GM10266 (cell line): Measurements from ENCODE around the gene METAP2.
"Not testable (repeated sequence)": the region's sequence is repeated elsewhere in the genome, so short reads cannot be mapped to it uniquely, and the experiment has no call there.

Source experiments
- DNase-seq: peaks from one replicate; pipeline ENCODE4 v3.0.0; 2012; ENCODE audit errors: extremely low spot score
- TF ChIP-seq, protein P1 (sequence below): IDR thresholded peaks from 2 replicates; pipeline ENCODE4 v1.5.1; 2012; ENCODE audit warnings: mild to moderate bottlenecking, low read depth; ENCODE audit not compliant: control insufficient read depth, insufficient read depth; ENCODE audit errors: missing control alignments

The METAP2 gene

DNA sequence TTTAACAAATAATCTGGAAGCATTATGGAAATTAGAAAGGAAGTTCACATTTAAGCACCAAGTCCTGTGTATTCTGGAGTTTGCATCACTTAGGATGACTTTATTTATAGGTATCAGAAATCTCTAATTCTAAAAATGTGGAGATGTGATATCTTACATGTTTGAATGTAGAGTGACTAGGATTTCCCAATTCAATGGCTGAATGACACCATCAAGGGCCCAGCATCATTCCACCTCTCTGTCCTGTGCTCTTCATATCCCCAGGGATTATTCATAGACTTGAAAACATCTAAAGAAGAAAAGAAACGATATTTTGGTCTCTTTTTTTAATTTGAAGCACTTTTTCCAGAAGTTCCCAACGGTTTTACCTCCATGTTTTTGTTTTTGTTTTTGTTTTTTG is 15.2 kb upstream of the METAP2 start:
- no peak for DNase-seq
- TF ChIP-seq, protein P1, sequence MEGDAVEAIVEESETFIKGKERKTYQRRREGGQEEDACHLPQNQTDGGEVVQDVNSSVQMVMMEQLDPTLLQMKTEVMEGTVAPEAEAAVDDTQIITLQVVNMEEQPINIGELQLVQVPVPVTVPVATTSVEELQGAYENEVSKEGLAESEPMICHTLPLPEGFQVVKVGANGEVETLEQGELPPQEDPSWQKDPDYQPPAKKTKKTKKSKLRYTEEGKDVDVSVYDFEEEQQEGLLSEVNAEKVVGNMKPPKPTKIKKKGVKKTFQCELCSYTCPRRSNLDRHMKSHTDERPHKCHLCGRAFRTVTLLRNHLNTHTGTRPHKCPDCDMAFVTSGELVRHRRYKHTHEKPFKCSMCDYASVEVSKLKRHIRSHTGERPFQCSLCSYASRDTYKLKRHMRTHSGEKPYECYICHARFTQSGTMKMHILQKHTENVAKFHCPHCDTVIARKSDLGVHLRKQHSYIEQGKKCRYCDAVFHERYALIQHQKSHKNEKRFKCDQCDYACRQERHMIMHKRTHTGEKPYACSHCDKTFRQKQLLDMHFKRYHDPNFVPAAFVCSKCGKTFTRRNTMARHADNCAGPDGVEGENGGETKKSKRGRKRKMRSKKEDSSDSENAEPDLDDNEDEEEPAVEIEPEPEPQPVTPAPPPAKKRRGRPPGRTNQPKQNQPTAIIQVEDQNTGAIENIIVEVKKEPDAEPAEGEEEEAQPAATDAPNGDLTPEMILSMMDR: no peak

DNA sequence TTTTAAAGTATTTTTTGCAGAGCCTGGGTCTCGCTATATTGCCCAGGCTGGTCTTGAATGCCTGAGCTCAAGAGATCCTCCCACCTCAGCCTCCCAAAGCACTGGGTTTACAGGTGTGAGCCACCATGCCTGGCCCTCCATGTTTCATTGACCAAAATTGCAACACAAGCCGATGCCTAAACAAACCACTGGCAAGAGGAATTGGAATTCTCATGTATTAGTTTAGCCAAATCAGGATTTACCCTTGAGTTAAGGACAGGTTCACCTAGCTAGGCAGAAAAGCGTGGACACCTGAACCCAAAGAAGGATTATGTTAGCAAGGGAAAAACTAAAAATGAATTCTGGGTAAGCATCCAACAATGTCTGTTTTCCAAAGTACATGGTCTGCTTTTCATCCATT is 14.6 kb upstream of the METAP2 start:
- DNase-seq: no peak
- TF ChIP-seq, protein P1: no peak

DNA sequence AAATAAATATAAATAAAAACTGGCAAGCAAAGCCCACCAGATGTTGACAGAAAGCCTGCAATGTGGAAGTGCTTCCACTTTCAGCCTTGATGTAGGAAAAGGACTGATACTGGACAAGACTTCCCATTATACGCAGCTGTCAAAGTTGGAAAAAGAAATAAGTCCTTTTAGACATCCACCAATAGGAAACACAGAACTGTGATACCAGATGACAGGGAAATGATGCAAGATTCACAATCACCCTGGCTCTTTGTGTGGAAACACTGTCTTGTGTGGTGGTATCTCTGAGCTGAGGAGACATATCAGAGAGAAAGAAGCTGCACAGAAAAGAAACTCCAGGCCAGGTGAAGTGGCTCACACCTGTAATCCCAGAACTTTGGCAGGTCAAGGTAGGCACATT is 13.8 kb upstream of the METAP2 start:
- TF ChIP-seq, protein P1: no peak

DNA sequence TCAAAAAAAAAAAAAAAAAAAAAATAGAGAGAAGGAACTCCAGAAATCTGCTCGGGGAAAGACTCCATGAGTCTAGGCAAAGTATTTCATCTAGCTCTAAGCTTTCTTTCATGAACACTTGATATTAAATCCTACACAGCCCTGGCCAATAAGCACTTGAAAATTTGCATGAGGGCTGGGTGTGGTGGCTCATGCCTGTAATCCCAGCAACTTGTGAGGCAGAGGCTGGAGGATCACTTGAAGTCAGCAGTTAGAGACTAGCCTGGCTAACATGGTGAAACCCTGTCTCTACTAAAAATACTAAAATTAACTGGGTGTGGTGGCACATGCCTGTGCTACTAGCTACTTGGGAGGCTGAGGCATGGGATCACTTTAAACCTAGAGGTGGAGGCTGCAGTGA is 13.1 kb upstream of the METAP2 start:
- DNase-seq: no peak
- TF ChIP-seq, protein P1: no peak

More for the DNA sequence above, 13.8 kb upstream of the METAP2 start:
- DNase-seq: no peak

DNA sequence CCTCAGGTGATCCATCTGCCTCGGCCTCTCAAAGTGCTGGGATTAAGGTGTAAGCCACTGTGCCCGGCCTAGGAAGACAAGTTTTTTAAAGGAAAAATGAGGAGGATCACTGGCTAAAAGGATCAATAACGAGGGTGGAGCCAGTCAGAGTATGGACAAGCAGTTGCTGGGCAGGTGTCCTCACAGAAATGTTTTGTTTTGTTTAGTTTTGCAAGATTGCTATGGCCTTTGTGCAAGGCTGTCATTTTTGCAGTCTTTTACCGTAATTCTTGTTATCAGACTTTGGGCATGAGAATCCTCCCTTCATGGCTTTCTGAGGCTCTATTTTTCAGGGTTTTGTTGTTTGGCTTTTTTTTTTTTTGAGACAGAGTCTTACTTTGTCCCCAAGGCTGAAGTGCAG is 11.9 kb upstream of the METAP2 start:
- DNase-seq: no peak

DNA sequence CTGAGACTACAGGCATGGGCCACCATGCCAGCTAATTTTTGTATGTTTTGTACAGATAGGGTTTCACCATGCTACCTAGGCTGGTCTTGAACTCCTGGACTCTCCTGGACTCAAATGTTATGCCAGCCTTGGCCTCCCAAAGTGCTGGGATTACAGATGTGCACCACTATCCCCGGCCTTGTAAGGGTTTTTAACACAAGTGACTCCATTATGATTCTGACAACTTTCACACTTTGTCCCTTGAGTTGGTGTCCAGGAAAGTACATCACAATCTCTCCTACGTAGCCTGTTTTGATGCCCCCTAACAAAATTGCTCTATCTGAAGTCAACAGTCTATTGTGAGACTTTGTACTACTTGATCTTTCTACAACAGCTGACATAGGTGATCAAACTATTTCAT is 11.4 kb upstream of the METAP2 start:
- no peak for DNase-seq
- TF ChIP-seq, protein P1: no peak

More for the DNA sequence above, 11.9 kb upstream of the METAP2 start:
- TF ChIP-seq, protein P1: no peak

DNA sequence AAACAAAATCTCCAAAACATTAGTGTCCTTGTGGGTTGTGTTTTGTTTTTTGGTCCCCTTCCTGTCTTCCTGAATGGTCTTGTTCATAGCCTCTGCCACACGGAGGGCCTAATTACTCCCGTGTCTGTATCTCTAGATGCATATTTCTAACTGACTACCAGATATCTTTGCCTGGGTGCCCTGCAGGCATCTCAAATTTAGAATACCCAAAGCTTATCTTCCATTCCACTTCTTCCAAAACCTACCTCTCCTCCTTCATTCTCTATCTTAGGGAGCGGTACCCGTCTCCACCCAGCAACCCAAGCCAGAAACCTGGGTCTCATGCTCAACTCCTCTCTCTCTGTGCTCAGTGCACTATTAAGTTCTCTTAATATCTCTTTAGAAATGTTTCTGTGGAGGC is 10.9 kb upstream of the METAP2 start:
- TF ChIP-seq, protein P1: no peak
- no peak for DNase-seq

DNA sequence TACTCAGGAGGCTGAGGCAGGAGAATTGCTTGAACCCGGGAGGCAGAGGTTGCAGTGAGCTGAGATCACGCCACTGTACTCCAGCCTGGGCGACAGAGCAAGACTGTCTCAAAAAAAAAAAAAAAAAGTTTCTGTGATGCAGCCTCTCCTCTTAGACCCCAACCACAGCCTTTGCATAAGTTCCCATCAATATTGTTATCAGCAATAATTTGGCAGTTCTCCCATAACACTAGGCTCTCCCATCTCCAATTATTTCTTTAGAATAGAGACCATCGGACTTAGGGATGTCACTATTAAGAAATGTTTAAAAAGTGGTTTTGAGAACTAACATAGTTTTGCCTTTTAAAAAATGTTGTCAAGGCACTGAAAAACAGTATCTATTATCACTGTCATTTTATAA is 10.2 kb upstream of the METAP2 start:
- not testable (repeated sequence) for DNase-seq
